Subcutaneous abdominal adipose tissue (tissue), 5 donors: ENCODE results near the gene DNAJC2.

Experiments
- H3K27ac ChIP-seq: one replicate; pipeline ENCODE4 v1.7.0; 2013; ENCODE audit warnings: low read depth, mild to moderate bottlenecking, inconsistent platforms, low read length, moderate library complexity
- H3K27me3 ChIP-seq, 5 donors: one replicate each; pipeline ENCODE4 v1.7.0; 2013; ENCODE audit warnings: low read length in 5 of 5, inconsistent platforms in 1 of 5; ENCODE audit not compliant: control insufficient read depth in 5 of 5, insufficient read depth in 4 of 5
- H3K36me3 ChIP-seq, 5 donors: one replicate each; pipeline ENCODE4 v1.7.0; 2013; ENCODE audit warnings: low read length in 5 of 5; ENCODE audit not compliant: control insufficient read depth in 5 of 5, insufficient read depth in 5 of 5
- H3K4me1 ChIP-seq, 5 donors: one replicate each; pipeline ENCODE4 v1.7.0; 2013; ENCODE audit warnings: low read length in 5 of 5, mild to moderate bottlenecking in 3 of 5, moderate library complexity in 1 of 5; ENCODE audit not compliant: control insufficient read depth in 5 of 5, insufficient read depth in 5 of 5
- H3K4me3 ChIP-seq, 5 donors: one replicate each; pipeline ENCODE4 v1.7.0; 2013; ENCODE audit warnings: low read length in 5 of 5, low read depth in 1 of 5
- H3K9ac ChIP-seq, 5 donors: one replicate each; pipeline ENCODE4 v1.7.0; 2013; ENCODE audit warnings: low read length in 5 of 5, mild to moderate bottlenecking in 4 of 5, moderate library complexity in 3 of 5
- H3K9me3 ChIP-seq, 5 donors: one replicate each; pipeline ENCODE4 v1.7.0; 2013; ENCODE audit warnings: low read length in 5 of 5; ENCODE audit not compliant: control insufficient read depth in 5 of 5
- donor health status: healthy.
- donor health status: healthy.
- donor health status: healthy.
- donor health status: healthy.
- donor health status: healthy.

DNAJC2 gene

GRCh38 chr7:103343332-103343731 is 1.2 kb downstream of the DNAJC2 start:
- H3K36me3 ChIP-seq: peaks cover 14 to 30% (median 23%) of the 10 kb centered on the region in 5 donors
- no peaks in the 10 kb centered on the region for H3K27me3 ChIP-seq
- peak overlapping the region; percentile 76 for H3K27ac ChIP-seq
- peak overlapping the region; percentile 87 to 99 (median 94) for H3K9ac ChIP-seq
- H3K4me3 ChIP-seq: peak overlapping the region; percentile 86 to 98 (median 95)
- H3K4me1 ChIP-seq: peaks cover 2 to 37% (median 26%) of the 10 kb centered on the region in 5 donors
- H3K9me3 ChIP-seq: no peaks in the 10 kb centered on the region

DNA sequence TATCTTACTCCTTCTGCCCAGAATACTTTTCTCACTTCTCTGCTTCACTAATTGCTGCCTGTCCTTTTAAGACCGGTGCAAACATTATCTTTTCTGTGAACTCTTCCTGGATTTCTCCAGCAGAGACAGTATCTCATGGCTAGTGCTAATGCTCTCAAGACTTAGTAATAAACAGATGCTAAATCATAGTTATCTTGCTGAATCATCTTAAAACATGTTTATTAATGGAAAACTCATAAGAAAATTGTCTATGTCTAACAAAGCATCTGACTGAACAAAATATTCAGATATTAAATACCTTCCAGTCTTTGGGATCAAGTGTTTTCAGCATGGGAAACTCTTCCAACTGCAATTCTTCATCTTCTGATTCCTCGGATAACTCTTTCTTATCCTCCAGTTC is 3.1 kb downstream of the DNAJC2 start:
- Histone ChIP-seq H3K27ac (no peak overlapping the region), H3K4me3 (no peak overlapping the region), H3K27me3 (no peaks in the 10 kb centered on the region), H3K9me3 (no peaks in the 10 kb centered on the region), H3K36me3 (peaks cover 29 to 44% (median 35%) of the 10 kb centered on the region in 5 donors), H3K9ac (no peak overlapping the region), H3K4me1 (peaks cover 2 to 19% (median 14%) of the 10 kb centered on the region in 5 donors)

DNA sequence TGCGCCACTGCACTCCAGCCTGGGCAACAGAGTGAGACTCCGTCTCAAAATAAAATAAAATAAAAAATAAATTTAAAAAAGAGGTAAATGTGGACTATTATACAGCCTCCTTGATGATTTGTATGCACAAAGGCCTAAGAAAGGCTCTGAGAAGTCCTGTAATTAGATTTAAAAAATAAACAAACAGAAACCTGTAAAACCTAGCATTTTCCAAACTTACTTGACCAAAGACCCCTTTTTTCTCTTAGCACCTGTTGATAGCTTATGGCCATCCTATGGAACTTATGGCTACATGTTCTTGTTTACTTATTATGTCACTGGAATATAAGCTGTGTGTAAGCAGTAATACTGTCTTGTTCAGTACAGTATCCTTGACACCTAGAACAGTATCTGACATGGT is 5.7 kb downstream of the DNAJC2 start:
- peaks cover 0 to 9% (median 8%) of the 10 kb centered on the region in 5 donors for H3K4me1 ChIP-seq
- peaks cover 37 to 56% (median 41%) of the 10 kb centered on the region in 5 donors for H3K36me3 ChIP-seq
- H3K4me3 ChIP-seq: no peak overlapping the region
- H3K9me3 ChIP-seq: no peaks in the 10 kb centered on the region
- H3K9ac ChIP-seq: no peak overlapping the region
- no peak overlapping the region for H3K27ac ChIP-seq
- H3K27me3 ChIP-seq: no peaks in the 10 kb centered on the region

DNA sequence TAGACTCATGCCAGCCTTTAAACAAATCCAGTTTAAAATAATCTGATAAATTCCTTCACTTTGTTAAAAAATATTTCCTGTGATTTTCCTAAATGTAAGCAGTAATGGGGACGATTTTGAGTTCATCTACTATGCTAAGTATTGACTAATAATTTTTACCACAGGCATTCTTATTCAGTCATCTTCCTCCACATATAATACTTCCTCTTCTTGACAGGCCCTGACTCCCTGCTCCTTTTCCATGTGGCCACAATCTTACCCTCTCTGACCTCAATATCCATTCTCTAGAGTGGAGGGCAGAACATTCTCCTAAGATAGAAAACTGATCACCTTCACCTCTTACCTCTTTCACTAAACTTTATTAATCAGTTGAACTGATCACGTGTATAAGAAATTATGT is 7.8 kb downstream of the DNAJC2 start:
- Histone ChIP-seq H3K4me3 (no peak overlapping the region), H3K36me3 (peaks cover 35 to 65% (median 44%) of the 10 kb centered on the region in 5 donors), H3K9ac (no peak overlapping the region), H3K9me3 (no peaks in the 10 kb centered on the region), H3K27me3 (no peaks in the 10 kb centered on the region), H3K4me1 (no peaks in the 10 kb centered on the region), H3K27ac (no peak overlapping the region)

GRCh38 chr7:103325744-103326143 is 18.8 kb downstream of the DNAJC2 start:
- Histone ChIP-seq H3K9me3 (no peaks in the 10 kb centered on the region), H3K27me3 (no peaks in the 10 kb centered on the region), H3K9ac (no peak overlapping the region), H3K27ac (no peak overlapping the region), H3K36me3 (peaks cover 43 to 60% (median 55%) of the 10 kb centered on the region in 5 donors), H3K4me1 (no peaks in the 10 kb centered on the region), H3K4me3 (no peak overlapping the region)

DNA sequence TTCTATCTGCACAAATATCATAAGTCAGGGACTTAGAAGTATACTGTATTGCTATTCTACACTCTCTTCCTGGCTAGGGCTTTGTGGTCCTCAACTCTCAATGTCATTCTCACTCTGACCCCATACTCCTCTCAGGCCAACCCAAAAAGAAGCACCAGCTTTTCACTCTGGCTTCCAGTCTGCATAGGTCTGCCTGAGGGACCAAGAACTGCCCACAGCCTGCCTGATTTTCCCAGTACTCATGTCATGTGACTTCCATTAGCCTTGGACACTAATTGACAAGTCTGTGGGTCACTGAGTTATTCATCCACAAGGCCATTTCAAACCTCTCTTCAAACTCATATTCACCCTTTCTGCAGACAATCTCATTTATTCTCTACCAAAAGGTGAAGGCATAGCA is 27.6 kb downstream of the DNAJC2 start:
- Histone ChIP-seq H3K27me3 (no peaks in the 10 kb centered on the region), H3K36me3 (peaks cover 65 to 92% (median 83%) of the 10 kb centered on the region in 5 donors), H3K4me1 (peaks cover 0 to 3% (median 0%) of the 10 kb centered on the region in 5 donors), H3K9me3 (no peaks in the 10 kb centered on the region), H3K9ac (no peak overlapping the region), H3K4me3 (no peak overlapping the region), H3K27ac (no peak overlapping the region)

DNA sequence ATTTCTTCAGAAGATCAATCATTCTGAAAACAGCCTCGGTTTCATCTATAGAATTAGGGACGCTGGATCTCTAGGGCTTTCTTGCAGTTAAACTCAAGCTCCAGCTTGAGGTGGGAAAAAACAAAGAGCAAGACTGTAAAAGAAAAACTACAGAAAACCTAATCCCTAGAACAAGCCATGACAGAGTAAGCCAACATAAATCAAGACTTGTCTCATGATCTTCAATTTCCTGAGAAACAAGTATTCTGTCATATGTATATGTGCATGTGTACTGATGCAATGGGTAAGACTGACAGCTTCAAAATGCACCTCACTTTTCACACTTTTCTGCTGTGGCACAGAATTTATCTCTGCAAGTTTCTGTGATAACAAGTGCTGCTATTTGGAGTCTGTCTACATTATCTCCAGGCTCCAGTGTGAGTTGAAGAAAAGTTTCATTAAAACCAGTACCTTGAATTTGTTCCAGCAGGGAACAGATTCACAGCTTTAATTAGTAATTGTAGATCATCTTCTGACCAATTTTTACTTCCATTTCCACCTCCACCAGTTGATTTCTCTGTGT is 28.1 kb downstream of the DNAJC2 start:
- no peaks in the 10 kb centered on the region for H3K27me3 ChIP-seq
- no peak overlapping the region for H3K9ac ChIP-seq
- H3K9me3 ChIP-seq: no peaks in the 10 kb centered on the region
- peaks cover 0 to 3% (median 0%) of the 10 kb centered on the region in 5 donors for H3K4me1 ChIP-seq
- H3K36me3 ChIP-seq: peaks cover 68 to 93% (median 83%) of the 10 kb centered on the region in 5 donors
- H3K27ac ChIP-seq: no peak overlapping the region
- H3K4me3 ChIP-seq: no peak overlapping the region

GRCh38 chr7:103314852-103315251 is 29.7 kb downstream of the DNAJC2 start:
- Histone ChIP-seq H3K4me3 (no peak overlapping the region), H3K9ac (no peak overlapping the region), H3K4me1 (peaks cover 0 to 3% (median 0%) of the 10 kb centered on the region in 5 donors), H3K9me3 (no peaks in the 10 kb centered on the region), H3K27me3 (no peaks in the 10 kb centered on the region), H3K27ac (no peak overlapping the region), H3K36me3 (peaks cover 77 to 97% (median 89%) of the 10 kb centered on the region in 5 donors)

- Histone ChIP-seq H3K9me3 (no peaks in the 10 kb centered on the region), H3K27me3 (no peaks in the 10 kb centered on the region), H3K36me3 (peaks cover 58 to 90% (median 74%) of the 10 kb centered on the region in 5 donors), H3K27ac (no peak overlapping the region), H3K4me3 (no peak overlapping the region), H3K9ac (no peak overlapping the region), H3K4me1 (no peaks in the 10 kb centered on the region)
Measured at GRCh38 chr7:103307503-103308231, 36.9 kb downstream of the DNAJC2 start.

DNA sequence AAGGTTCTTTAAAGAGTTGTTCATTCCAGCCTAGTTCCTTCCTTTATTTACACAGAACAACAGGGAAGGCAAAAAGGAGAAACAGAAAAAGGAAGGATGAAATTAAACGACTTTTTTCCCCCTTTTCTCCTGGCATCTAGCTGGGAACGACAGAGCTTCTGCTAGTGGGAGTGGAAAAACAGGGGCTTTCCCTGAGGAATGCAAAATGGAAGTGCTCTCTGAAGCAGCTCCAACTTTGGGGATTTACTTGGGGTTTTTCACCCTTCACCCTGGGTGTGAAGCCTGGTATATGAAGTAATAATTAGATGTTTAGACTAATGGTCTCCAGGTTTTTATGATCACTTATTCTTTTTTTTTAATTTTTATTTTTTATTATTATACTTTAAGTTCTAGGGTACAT is 43.1 kb downstream of the DNAJC2 start:
- H3K4me1 ChIP-seq: peaks cover 8 to 20% (median 15%) of the 10 kb centered on the region in 5 donors
- H3K9me3 ChIP-seq: no peaks in the 10 kb centered on the region
- H3K27ac ChIP-seq: no peak overlapping the region
- no peak overlapping the region for H3K9ac ChIP-seq
- no peak overlapping the region for H3K4me3 ChIP-seq
- no peaks in the 10 kb centered on the region for H3K27me3 ChIP-seq
- peaks cover 32 to 65% (median 48%) of the 10 kb centered on the region in 5 donors for H3K36me3 ChIP-seq
